HEK293 (cell line): Measurements from ENCODE around the gene SSTR5.
"Not testable (repeated sequence)": the region's sequence is repeated elsewhere in the genome, so short reads cannot be mapped to it uniquely, and the experiment has no call there.

Source experiments
- CTCF ChIA-PET: fragments of 350-600 bp; formaldehyde crosslinking; extraction: SDS; loops from one replicate; lab custom pipeline; 2021; ENCODE audit warnings: antibody characterized with exemption; lab: Yijun Ruan, JAX
- POLR2A ChIA-PET: fragments of 300-600 bp; formaldehyde crosslinking; extraction: SDS; loops from one replicate; lab custom pipeline; 2020; ENCODE audit warnings: antibody characterized with exemption, inconsistent platforms; lab: Yijun Ruan, JAX
- H3K27ac ChIP-seq: fragments of 200-500 bp; sonication (Bioruptor generic); 2 replicates; pipeline ENCODE4 v1.5.1; 2014; ENCODE audit warnings: low read depth, low read length, control low read depth, inconsistent platforms; ENCODE audit errors: extremely low read depth
- H3K36me3 ChIP-seq, 2 experiments: fragments of 200-500 bp in 1 of 2; sonication (Bioruptor generic) in 1 of 2; 1 replicate in 1 of 2; 2 replicates in 1 of 2; pipeline ENCODE4 v1.5.1; 2014 to 2017; ENCODE audit warnings: inconsistent platforms in 2 of 2, low read length in 2 of 2; ENCODE audit not compliant: control insufficient read depth in 2 of 2, insufficient read depth in 1 of 2
- H3K4me1 ChIP-seq: fragments of 200-500 bp; sonication (Bioruptor generic); 2 replicates; pipeline ENCODE4 v1.5.1; 2014; ENCODE audit warnings: mild to moderate bottlenecking, low read length, inconsistent platforms; ENCODE audit not compliant: control insufficient read depth, insufficient read depth
- H3K4me3 ChIP-seq: 2 replicates; pipeline ENCODE4 v1.5.1; 2011; ENCODE audit warnings: low read depth, mild to moderate bottlenecking, control low read depth, low read length, moderate library complexity
- H3K9me3 ChIP-seq: fragments of 200-500 bp; sonication (Bioruptor generic); 2 replicates; pipeline ENCODE4 v1.5.1; 2014; ENCODE audit warnings: low read depth, low read length, inconsistent platforms; ENCODE audit not compliant: control insufficient read depth, insufficient read depth
- GLIS1 ChIP-seq: fragments of 450-650 bp; formaldehyde crosslinking; IDR thresholded peaks from 2 replicates; pipeline ENCODE4 v1.5.1; 2016; ENCODE audit warnings: missing biosample characterization, missing genetic modification characterization
- MEIS1 ChIP-seq: sonication (generic); formaldehyde crosslinking; IDR thresholded peaks from 2 replicates; pipeline ENCODE4 v1.8.1; 2022; ENCODE audit warnings: missing genetic modification reagents, mild to moderate bottlenecking, borderline replicate concordance
- TCF7L2 ChIP-seq: IDR thresholded peaks from 2 replicates; pipeline ENCODE4 v1.6.1; 2011; ENCODE audit warnings: low read depth, mild to moderate bottlenecking, inconsistent platforms, low read length, moderate library complexity, borderline replicate concordance
- ZEB2 ChIP-seq: fragments of 450-650 bp; formaldehyde crosslinking; IDR thresholded peaks from 2 replicates; pipeline ENCODE4 v1.5.1; 2016; ENCODE audit warnings: missing biosample characterization, missing genetic modification characterization
- ZIC2 ChIP-seq: fragments of 450-650 bp; formaldehyde crosslinking; IDR thresholded peaks from 2 replicates; pipeline ENCODE4 v1.5.1; 2016; ENCODE audit warnings: missing biosample characterization, missing genetic modification characterization
- ZNF133 ChIP-seq: fragments of 450-650 bp; formaldehyde crosslinking; IDR thresholded peaks from 2 replicates; pipeline ENCODE4 v1.5.1; 2016; ENCODE audit warnings: missing biosample characterization, missing genetic modification characterization
- ZNF174 ChIP-seq: fragments of 450-650 bp; formaldehyde crosslinking; IDR thresholded peaks from 2 replicates; pipeline ENCODE4 v1.5.0; 2017; ENCODE audit warnings: missing biosample characterization, mild to moderate bottlenecking, missing genetic modification characterization
- ZNF202 ChIP-seq: fragments of 450-650 bp; formaldehyde crosslinking; IDR thresholded peaks from 2 replicates; pipeline ENCODE4 v1.5.1; 2016; ENCODE audit warnings: missing biosample characterization, missing genetic modification characterization, borderline replicate concordance
- ZNF324 ChIP-seq: fragments of 450-650 bp; formaldehyde crosslinking; IDR thresholded peaks from 2 replicates; pipeline ENCODE4 v1.5.1; 2016; ENCODE audit warnings: missing biosample characterization, missing genetic modification characterization
- ZNF549 ChIP-seq: fragments of 450-650 bp; IDR thresholded peaks from 2 replicates; pipeline ENCODE4 v1.5.1; 2018; ENCODE audit warnings: missing biosample characterization, missing genetic modification characterization, mild to moderate bottlenecking, inconsistent platforms, moderate library complexity
- ZNF621 ChIP-seq: fragments of 450-650 bp; formaldehyde crosslinking; IDR thresholded peaks from 2 replicates; pipeline ENCODE4 v1.5.1; 2017; ENCODE audit warnings: missing biosample characterization, missing genetic modification characterization
- ZNF701 ChIP-seq: fragments of 450-650 bp; formaldehyde crosslinking; IDR thresholded peaks from 2 replicates; pipeline ENCODE4 v1.5.1; 2016; ENCODE audit warnings: missing biosample characterization, missing genetic modification characterization
- TF ChIP-seq, protein P1 (sequence below): fragments of 450-650 bp; formaldehyde crosslinking; IDR thresholded peaks from 2 replicates; pipeline ENCODE4 v1.5.1; 2016; ENCODE audit warnings: missing biosample characterization, missing genetic modification characterization
- TF ChIP-seq, protein P2 (sequence below): fragments of 450-650 bp; formaldehyde crosslinking; IDR thresholded peaks from 2 replicates; pipeline ENCODE4 v1.5.1; 2016; ENCODE audit warnings: missing biosample characterization, missing genetic modification characterization
- TF ChIP-seq, protein P3 (sequence below): fragments of 450-650 bp; formaldehyde crosslinking; IDR thresholded peaks from 2 replicates; pipeline ENCODE4 v1.5.1; 2017; ENCODE audit warnings: missing biosample characterization, missing genetic modification characterization
- TF ChIP-seq, protein P4 (sequence below): fragments of 450-650 bp; formaldehyde crosslinking; IDR thresholded peaks from 2 replicates; pipeline ENCODE4 v1.5.1; 2016; ENCODE audit warnings: missing biosample characterization, missing genetic modification characterization

Gene SSTR5

DNA sequence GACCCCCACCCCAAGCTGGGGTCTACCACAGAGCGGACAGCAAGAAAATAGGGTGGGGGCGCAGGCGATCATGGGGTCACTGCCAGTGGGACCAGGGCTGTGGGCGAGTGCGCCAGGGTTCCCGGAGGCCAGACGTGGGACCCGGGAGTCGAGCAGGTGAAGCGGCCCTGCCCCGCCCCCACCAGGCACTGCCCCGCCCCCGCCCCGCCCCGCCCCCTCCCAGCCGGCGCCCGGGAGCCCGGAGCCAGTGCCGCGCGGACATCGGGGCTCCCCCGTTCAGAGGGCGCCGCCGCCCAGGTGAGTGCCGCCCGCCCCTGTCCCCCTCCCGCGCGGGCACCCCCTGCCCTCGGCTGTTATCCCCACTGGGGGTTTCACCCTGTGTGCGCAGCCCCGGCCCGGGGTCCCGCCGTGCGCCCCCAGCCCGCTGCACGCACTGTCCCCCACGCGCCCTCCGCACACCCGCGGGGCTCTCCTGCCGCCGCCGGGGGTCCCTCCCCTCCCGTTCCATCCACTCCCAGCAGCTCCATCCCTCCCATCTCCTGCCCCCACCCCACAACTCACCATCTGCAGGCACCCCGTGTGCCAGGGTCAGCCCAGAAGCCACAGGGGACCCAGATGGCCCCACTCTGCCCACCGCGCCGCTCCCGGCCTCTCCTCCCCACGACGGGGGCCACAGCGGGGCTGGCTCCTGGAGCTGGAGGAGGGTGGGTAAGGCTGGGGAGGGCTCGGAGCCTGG lies at the start of gene SSTR5:
TSS of gene SSTR5 (plus strand) at position 222 of the 736 bp plus-strand sequence. CDS start 6,122 bp downstream, outside the sequence.
- CTCF ChIA-PET: interaction anchor here (0.6 kb wide), 1 partner anchor 173 kb away, joined by 4 read pairs; no protein-coding TSS in a partner anchor
- no peak within 1 kb of the TSS for H3K4me3 ChIP-seq
- no peak within 1 kb of the TSS for H3K27ac ChIP-seq
- H3K9me3 ChIP-seq: no peaks in the 10 kb centered on the region
- POLR2A ChIA-PET: no interaction called here
- TF ChIP-seq ZIC2 (tag by site-specific recombination) (peak; percentile 66), ZNF324 (no peak), ZNF549 (tag by site-specific recombination) (no peak), ZNF701 (no peak)
- H3K36me3 ChIP-seq: no peaks in the 10 kb centered on the region
- H3K4me1 ChIP-seq: no peaks in the 10 kb centered on the region; the same call in 1 of the 2 replicates

DNA sequence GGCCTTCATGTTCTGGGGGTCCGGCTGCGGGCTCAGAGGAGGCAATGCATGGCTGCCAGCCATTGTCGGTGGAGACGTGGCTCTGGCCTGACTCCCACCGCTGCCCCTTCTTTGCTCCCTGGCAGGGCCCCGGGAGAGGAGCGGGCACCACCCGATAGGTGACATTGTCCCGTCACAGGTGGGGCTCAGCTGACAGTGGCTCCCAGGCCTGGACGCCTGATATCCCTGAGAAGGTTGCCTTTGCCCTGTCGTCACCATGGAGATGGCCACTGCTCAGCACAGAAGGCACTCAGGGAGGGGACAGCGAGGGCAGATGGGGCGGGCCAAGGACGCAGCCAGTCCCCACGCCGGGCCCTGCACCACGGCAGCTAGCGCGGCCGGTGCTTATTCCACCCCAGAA lies 48.4 kb upstream of the SSTR5 start:
- peaks cover 4% of the 10 kb centered on the region; the same call in 1 of the 2 replicates for H3K4me1 ChIP-seq
- ChIA-PET POLR2A (no interaction called here), CTCF (no interaction called here)
- no peak for TF ChIP-seq ZEB2
- no peak for TF ChIP-seq ZNF202 (tag by site-specific recombination)
- TF ChIP-seq ZNF174 (tag by site-specific recombination): no peak
- no peak for TF ChIP-seq GLIS1 (tag by site-specific recombination)
- no peak for TF ChIP-seq TCF7L2
- no peak for TF ChIP-seq MEIS1 (CRISPR knock-in tag)
- TF ChIP-seq, protein P1, sequence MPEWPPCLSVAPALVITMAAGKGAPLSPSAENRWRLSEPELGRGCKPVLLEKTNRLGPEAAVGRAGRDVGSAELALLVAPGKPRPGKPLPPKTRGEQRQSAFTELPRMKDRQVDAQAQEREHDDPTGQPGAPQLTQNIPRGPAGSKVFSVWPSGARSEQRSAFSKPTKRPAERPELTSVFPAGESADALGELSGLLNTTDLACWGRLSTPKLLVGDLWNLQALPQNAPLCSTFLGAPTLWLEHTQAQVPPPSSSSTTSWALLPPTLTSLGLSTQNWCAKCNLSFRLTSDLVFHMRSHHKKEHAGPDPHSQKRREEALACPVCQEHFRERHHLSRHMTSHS (tag by site-specific recombination): no peak
- TF ChIP-seq ZNF621 (tag by site-specific recombination): no peak
- TF ChIP-seq, protein P2, sequence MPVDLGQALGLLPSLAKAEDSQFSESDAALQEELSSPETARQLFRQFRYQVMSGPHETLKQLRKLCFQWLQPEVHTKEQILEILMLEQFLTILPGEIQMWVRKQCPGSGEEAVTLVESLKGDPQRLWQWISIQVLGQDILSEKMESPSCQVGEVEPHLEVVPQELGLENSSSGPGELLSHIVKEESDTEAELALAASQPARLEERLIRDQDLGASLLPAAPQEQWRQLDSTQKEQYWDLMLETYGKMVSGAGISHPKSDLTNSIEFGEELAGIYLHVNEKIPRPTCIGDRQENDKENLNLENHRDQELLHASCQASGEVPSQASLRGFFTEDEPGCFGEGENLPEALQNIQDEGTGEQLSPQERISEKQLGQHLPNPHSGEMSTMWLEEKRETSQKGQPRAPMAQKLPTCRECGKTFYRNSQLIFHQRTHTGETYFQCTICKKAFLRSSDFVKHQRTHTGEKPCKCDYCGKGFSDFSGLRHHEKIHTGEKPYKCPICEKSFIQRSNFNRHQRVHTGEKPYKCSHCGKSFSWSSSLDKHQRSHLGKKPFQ (tag by site-specific recombination): no peak
- TF ChIP-seq, protein P3, sequence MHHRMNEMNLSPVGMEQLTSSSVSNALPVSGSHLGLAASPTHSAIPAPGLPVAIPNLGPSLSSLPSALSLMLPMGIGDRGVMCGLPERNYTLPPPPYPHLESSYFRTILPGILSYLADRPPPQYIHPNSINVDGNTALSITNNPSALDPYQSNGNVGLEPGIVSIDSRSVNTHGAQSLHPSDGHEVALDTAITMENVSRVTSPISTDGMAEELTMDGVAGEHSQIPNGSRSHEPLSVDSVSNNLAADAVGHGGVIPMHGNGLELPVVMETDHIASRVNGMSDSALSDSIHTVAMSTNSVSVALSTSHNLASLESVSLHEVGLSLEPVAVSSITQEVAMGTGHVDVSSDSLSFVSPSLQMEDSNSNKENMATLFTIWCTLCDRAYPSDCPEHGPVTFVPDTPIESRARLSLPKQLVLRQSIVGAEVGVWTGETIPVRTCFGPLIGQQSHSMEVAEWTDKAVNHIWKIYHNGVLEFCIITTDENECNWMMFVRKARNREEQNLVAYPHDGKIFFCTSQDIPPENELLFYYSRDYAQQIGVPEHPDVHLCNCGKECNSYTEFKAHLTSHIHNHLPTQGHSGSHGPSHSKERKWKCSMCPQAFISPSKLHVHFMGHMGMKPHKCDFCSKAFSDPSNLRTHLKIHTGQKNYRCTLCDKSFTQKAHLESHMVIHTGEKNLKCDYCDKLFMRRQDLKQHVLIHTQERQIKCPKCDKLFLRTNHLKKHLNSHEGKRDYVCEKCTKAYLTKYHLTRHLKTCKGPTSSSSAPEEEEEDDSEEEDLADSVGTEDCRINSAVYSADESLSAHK (tag by site-specific recombination): no peak
- TF ChIP-seq, protein P4, sequence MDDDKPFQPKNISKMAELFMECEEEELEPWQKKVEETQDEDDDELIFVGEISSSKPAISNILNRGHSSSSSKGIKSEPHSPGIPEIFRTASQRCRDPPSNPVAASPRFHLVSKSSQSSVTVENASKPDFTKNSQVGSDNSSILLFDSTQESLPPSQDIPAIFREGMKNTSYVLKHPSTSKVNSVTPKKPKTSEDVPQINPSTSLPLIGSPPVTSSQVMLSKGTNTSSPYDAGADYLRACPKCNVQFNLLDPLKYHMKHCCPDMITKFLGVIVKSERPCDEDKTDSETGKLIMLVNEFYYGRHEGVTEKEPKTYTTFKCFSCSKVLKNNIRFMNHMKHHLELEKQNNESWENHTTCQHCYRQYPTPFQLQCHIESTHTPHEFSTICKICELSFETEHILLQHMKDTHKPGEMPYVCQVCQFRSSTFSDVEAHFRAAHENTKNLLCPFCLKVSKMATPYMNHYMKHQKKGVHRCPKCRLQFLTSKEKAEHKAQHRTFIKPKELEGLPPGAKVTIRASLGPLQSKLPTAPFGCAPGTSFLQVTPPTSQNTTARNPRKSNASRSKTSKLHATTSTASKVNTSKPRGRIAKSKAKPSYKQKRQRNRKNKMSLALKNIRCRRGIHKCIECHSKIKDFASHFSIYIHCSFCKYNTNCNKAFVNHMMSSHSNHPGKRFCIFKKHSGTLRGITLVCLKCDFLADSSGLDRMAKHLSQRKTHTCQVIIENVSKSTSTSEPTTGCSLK: no peak
- TF ChIP-seq ZNF133 (tag by site-specific recombination): no peak
- H3K27ac ChIP-seq: no peak overlapping the region
- no peaks in the 10 kb centered on the region for H3K9me3 ChIP-seq
- H3K36me3 ChIP-seq: no peaks in the 10 kb centered on the region
- H3K4me3 ChIP-seq: no peak overlapping the region

DNA sequence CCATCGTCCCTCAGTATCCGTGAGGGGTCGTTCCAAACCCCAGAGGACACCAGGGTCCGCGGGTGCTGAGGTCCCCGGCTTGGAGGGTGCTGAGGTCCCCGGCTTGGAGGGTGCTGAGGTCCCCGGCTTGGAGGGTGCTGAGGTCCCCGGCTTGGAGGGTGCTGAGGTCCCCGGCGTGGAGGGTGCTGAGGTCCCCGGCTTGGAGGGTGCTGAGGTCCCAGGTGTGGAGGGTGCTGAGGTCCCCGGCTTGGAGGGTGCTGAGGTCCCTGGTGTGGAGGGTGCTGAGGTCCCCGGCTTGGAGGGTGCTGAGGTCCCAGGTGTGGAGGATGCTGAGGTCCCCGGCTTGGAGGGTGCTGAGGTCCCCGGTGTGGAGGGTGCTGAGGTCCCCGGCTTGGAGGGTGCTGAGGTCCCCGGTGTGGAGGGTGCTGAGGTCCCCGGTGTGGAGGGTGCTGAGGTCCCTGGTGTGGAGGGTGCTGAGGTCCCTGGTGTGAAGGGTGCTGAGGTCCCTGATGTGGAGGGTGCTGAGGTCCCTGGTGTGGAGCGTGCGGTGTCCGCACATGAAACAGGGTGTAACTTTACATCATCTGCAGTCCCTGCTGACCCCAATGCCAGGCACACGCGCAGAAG lies 47.3 kb upstream of the SSTR5 start:
- H3K9me3 ChIP-seq, H3K36me3 ChIP-seq, H3K4me1 ChIP-seq, CTCF ChIA-PET, H3K4me3 ChIP-seq, H3K27ac ChIP-seq, POLR2A ChIA-PET: not testable (repeated sequence)
